Calu3 (cell line): Measurements from ENCODE around the gene FCGR3B. TPM values are rescaled to one million over a fixed set of nuclear protein-coding genes. Genes with fewer than 3 reads are reported as not detected.
"Not testable (repeated sequence)": the region's sequence is repeated elsewhere in the genome, so short reads cannot be mapped to it uniquely, and the experiment has no call there.

ENCODE experiments used
- BruUV-seq: library from RNA; stranded (reverse); fragments of 400-500 nt; replicated peaks from 2 replicates; lab custom pipeline; 2021; lab: Mats Ljungman, UMichigan
- CTCF ChIA-PET: fragments of 300-600 bp; sonication (Branson Sonifier 250); formaldehyde crosslinking; loops from one replicate; lab custom pipeline; 2022; ENCODE audit warnings: antibody characterized with exemption; lab: Charles Lee
- DNase-seq: peaks from one replicate; pipeline ENCODE4 v3.0.0; 2022
- H3K27ac Mint-ChIP-seq: one replicate; pipeline ENCODE4 v1.8.0; 2022; ENCODE audit warnings: mixed read lengths; ENCODE audit not compliant: unreplicated experiment
- H3K27me3 Mint-ChIP-seq: one replicate; pipeline ENCODE4 v1.8.0; 2022; ENCODE audit warnings: mixed read lengths; ENCODE audit not compliant: unreplicated experiment
- H3K36me3 Mint-ChIP-seq: one replicate; pipeline ENCODE4 v1.8.0; 2022; ENCODE audit warnings: mild to moderate bottlenecking, moderate library complexity, mixed read lengths; ENCODE audit not compliant: insufficient read depth, unreplicated experiment
- H3K4me1 Mint-ChIP-seq: one replicate; pipeline ENCODE4 v1.8.0; 2022; ENCODE audit warnings: mild to moderate bottlenecking, low read depth, mixed read lengths; ENCODE audit not compliant: unreplicated experiment
- H3K4me3 Mint-ChIP-seq: one replicate; pipeline ENCODE4 v1.8.0; 2022; ENCODE audit warnings: mild to moderate bottlenecking, low read depth, moderate library complexity, mixed read lengths; ENCODE audit not compliant: unreplicated experiment
- H3K9me3 Mint-ChIP-seq: one replicate; pipeline ENCODE4 v1.8.0; 2022; ENCODE audit warnings: low read depth, mixed read lengths; ENCODE audit not compliant: unreplicated experiment
- CTCF ChIP-seq: fragments of 200-600 bp; IDR thresholded peaks from one replicate; pipeline ENCODE4 v1.8.0; 2022; ENCODE audit warnings: antibody characterized with exemption; ENCODE audit not compliant: unreplicated experiment
- intact Hi-C: fragments of 100-400 bp; cut with micrococcal nuclease; formaldehyde crosslinking; loops from one replicate; pipeline ENCODE4 v1.10.0; 2022; ENCODE audit not compliant: unreplicated experiment
- total RNA-seq: library from RNA; stranded (reverse); gene quantifications from 2 replicates; pipeline ENCODE4 v1.2.3, GENCODE V29; 2022

The FCGR3B gene
- total RNA-seq, 1 experiment from 2014 or later = not detected

GRCh38 chr1:161647507-161648360, 16.8 kb upstream of the FCGR3B start:
- Mint-ChIP-seq H3K27me3 (peaks cover 20% of the 10 kb centered on the region), H3K27ac (peak overlapping the region; percentile 14)
- CTCF ChIA-PET = interaction anchor here (0.7 to 1.0 kb wide), 3 partner anchors 91 to 389 kb away, joined by 3 to 10 read pairs (median 3); no protein-coding TSS in a partner anchor
- not testable (repeated sequence) for H3K36me3 Mint-ChIP-seq, H3K4me3 Mint-ChIP-seq, BruUV-seq, H3K4me1 Mint-ChIP-seq, H3K9me3 Mint-ChIP-seq
- peak; percentile 10 for DNase-seq
- intact Hi-C loops = loop anchor here (1.0 to 10.0 kb wide), 2 partner anchors 73 to 94 kb away; no protein-coding TSS in a partner anchor
- TF ChIP-seq CTCF = peak; percentile 43

- intact Hi-C loops = loop anchor here (10.0 kb wide), 1 partner anchor 70 kb away; no protein-coding TSS in a partner anchor
- H3K27me3 Mint-ChIP-seq = peaks cover 20% of the 10 kb centered on the region
- BruUV-seq, H3K27ac Mint-ChIP-seq, DNase-seq, CTCF ChIA-PET, H3K9me3 Mint-ChIP-seq, H3K36me3 Mint-ChIP-seq, H3K4me3 Mint-ChIP-seq, H3K4me1 Mint-ChIP-seq: not testable (repeated sequence)
Observed at GRCh38 chr1:161644855-161645254, 13.9 kb upstream of the FCGR3B start.

- H3K4me3 Mint-ChIP-seq, BruUV-seq, CTCF ChIA-PET, H3K9me3 Mint-ChIP-seq, H3K4me1 Mint-ChIP-seq, H3K36me3 Mint-ChIP-seq, H3K27ac Mint-ChIP-seq, DNase-seq: not testable (repeated sequence)
- peaks cover 20% of the 10 kb centered on the region for H3K27me3 Mint-ChIP-seq
- intact Hi-C loops = loop anchor here (10.0 kb wide), 1 partner anchor 69 kb away; no protein-coding TSS in a partner anchor
Observed at GRCh38 chr1:161643481-161644208, 12.7 kb upstream of the FCGR3B start.

DNA sequence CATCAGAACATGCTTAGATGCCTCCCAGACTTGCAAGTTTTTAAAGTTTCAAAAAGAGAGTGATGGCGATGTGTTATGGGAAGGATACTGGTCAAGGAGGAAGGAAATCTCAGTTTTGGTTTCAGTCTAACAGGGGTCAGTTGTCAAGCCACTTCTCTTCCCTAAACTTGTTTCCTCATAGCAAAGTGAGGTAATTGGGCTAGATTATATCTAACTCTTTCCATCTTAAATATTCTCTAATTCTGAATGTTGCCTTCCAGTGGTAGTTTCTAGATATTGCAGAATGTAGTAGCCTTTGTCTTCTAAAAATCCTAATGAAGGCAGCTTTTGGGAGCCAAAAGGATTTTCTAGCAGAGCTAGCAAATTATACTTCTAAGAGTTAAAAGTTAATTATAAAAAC, 11.7 kb upstream of the FCGR3B start:
- intact Hi-C loops = loop anchor here (10.0 kb wide), 1 partner anchor 68 kb away; no protein-coding TSS in a partner anchor
- peaks cover 20% of the 10 kb centered on the region for H3K27me3 Mint-ChIP-seq
- BruUV-seq, H3K27ac Mint-ChIP-seq, H3K4me1 Mint-ChIP-seq, DNase-seq, H3K9me3 Mint-ChIP-seq, H3K36me3 Mint-ChIP-seq, CTCF ChIA-PET, H3K4me3 Mint-ChIP-seq: not testable (repeated sequence)

DNA sequence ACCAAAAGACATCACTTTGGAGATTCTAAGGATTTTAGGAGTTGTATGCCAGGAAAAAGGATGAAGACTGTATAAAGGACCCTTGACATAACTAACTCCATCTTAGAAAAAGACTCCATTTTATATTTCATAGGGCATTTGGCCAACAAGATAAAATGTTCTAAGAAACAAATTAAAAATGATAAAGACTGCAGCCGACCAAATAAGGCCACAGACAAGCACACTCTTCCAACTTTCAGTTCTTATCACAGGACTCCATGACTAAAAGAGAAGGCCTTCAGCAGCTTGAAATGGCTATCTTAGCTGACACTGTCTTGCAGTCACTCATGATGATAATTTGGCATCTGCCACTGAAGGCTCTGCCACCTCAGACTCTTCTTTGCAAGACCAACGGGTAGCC, 8.2 kb upstream of the FCGR3B start:
- intact Hi-C loops, H3K27me3 Mint-ChIP-seq, H3K4me3 Mint-ChIP-seq, CTCF ChIA-PET, H3K27ac Mint-ChIP-seq, H3K36me3 Mint-ChIP-seq, H3K4me1 Mint-ChIP-seq, DNase-seq, BruUV-seq, H3K9me3 Mint-ChIP-seq: not testable (repeated sequence)

DNA sequence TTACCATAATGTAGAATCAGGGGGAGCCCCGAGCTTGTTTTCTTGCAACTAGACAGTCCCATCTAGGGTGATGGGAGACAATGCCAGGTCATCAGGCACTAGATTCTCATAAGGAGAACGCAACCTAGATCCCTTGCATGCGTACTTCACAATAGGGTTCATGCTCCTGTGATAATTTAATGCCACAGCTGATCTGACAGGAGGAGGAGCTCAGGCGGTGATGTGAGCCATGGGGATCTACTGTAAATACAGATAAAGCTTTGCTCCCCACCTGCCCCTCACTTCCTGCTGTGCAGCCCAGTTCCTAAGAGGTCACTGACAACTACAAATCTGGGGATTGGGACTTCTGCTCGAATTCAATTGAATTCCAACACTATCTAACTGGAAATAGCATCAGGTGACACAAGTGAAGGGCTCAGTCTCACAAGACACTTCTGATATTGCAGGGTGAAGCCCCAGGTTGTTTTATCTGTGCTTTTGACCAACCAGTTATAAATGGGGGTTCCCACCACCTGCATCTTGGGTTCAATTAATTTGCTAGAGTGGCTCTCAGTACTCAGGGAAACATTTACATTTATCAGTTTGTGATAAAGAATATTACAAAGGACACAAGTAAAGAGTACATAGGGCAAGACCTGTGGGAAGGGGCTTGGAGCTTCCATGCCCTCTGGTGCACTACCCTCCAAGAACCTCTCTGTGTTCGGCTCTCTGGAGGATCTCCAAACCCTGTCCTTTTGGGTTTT, 7.4 kb upstream of the FCGR3B start:
- DNase-seq, H3K4me3 Mint-ChIP-seq, CTCF ChIA-PET, H3K36me3 Mint-ChIP-seq, H3K4me1 Mint-ChIP-seq, intact Hi-C loops, H3K9me3 Mint-ChIP-seq, BruUV-seq, H3K27ac Mint-ChIP-seq, H3K27me3 Mint-ChIP-seq: not testable (repeated sequence)

- H3K9me3 Mint-ChIP-seq, DNase-seq, H3K27ac Mint-ChIP-seq, H3K36me3 Mint-ChIP-seq, intact Hi-C loops, BruUV-seq, H3K27me3 Mint-ChIP-seq, H3K4me3 Mint-ChIP-seq, CTCF ChIA-PET, H3K4me1 Mint-ChIP-seq: not testable (repeated sequence)
Observed at GRCh38 chr1:161636976-161637375, 6.0 kb upstream of the FCGR3B start.

DNA sequence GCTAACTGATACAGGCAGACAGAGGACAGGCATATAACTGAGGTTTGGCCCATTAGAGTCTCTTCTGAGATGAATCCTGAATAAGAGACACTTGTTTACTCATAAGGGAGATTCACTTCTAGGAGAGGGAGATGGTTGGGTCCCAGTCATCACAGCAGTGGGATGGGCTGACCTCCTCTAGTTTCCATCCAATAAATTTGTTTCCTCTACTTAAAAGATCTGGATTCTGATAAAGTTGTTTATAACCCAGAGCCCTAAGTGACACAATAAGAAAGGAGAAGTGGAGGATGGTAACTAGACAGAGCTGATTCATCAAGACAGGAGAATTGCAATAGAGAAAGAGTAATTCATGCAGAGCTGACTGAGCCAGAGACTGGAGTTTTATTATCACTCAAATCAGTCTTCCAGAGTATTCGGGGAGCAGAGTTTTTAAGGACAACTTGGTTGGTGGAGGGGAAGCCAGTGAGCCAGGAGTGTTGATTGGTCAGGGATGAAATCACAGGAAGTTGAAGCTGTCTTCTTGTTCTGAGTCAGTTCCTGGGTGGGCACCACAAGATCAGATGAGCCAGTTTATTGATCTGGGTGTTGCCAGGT, 5.3 kb upstream of the FCGR3B start:
- H3K36me3 Mint-ChIP-seq, H3K4me3 Mint-ChIP-seq, DNase-seq, H3K4me1 Mint-ChIP-seq, CTCF ChIA-PET, H3K27ac Mint-ChIP-seq, BruUV-seq, H3K27me3 Mint-ChIP-seq, H3K9me3 Mint-ChIP-seq, intact Hi-C loops: not testable (repeated sequence)
